ENCODE results near the gene SLC9C1.

Gene SLC9C1

GRCh38 chr3:112260563-112260962, 33.5 kb downstream of the SLC9C1 start:
- Histone ChIP-seq H3K4me2 (ENCODE audit: low read length) (no peak overlapping the region), H4K20me1 (ENCODE audit: insufficient read depth, low read length) (no peaks in the 10 kb centered on the region), H3K79me2 (ENCODE audit: insufficient read depth, low read length) (no peaks in the 10 kb centered on the region), H3F3A (ENCODE audit: insufficient read depth, low read length) (no peaks in the 10 kb centered on the region), H3K9me2 (ENCODE audit: low read depth, low read length) (no peaks in the 10 kb centered on the region), H3K4me3 (ENCODE audit: low read depth, low read length, poor library complexity, severe bottlenecking) (no peak overlapping the region), H2AFZ (ENCODE audit: low read length) (no peak overlapping the region), H3K36me3 (ENCODE audit: insufficient read depth, low read length) (no peaks in the 10 kb centered on the region), H3K27ac (ENCODE audit: low read depth, low read length, poor library complexity, severe bottlenecking) (no peak overlapping the region), H3K4me1 (ENCODE audit: insufficient read depth, low read length, severe bottlenecking) (no peaks in the 10 kb centered on the region), H3K27me3 (ENCODE audit: insufficient read depth, low read length) (no peaks in the 10 kb centered on the region), H3K9ac (ENCODE audit: low read length) (no peak overlapping the region), H3K9me3 (ENCODE audit: low read length) (no peaks in the 10 kb centered on the region)
- TF ChIP-seq, protein P1, sequence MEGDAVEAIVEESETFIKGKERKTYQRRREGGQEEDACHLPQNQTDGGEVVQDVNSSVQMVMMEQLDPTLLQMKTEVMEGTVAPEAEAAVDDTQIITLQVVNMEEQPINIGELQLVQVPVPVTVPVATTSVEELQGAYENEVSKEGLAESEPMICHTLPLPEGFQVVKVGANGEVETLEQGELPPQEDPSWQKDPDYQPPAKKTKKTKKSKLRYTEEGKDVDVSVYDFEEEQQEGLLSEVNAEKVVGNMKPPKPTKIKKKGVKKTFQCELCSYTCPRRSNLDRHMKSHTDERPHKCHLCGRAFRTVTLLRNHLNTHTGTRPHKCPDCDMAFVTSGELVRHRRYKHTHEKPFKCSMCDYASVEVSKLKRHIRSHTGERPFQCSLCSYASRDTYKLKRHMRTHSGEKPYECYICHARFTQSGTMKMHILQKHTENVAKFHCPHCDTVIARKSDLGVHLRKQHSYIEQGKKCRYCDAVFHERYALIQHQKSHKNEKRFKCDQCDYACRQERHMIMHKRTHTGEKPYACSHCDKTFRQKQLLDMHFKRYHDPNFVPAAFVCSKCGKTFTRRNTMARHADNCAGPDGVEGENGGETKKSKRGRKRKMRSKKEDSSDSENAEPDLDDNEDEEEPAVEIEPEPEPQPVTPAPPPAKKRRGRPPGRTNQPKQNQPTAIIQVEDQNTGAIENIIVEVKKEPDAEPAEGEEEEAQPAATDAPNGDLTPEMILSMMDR (IDR thresholded peaks at IDR 0.05; ENCODE audit: low read length), result no peak
- no peak for TF ChIP-seq EZH2 (IDR thresholded peaks at IDR 0.05; ENCODE audit: borderline replicate concordance, low read length)

- H3K9me3 ChIP-seq (ENCODE audit: low read length), result no peaks in the 10 kb centered on the region
- no peak overlapping the region for H3K4me2 ChIP-seq (ENCODE audit: low read length)
- TF ChIP-seq, protein P1 (IDR thresholded peaks at IDR 0.05; ENCODE audit: low read length), result no peak
- TF ChIP-seq EZH2 (IDR thresholded peaks at IDR 0.05; ENCODE audit: borderline replicate concordance, low read length), result no peak
- no peak overlapping the region for H2AFZ ChIP-seq (ENCODE audit: low read length)
- H4K20me1 ChIP-seq (ENCODE audit: insufficient read depth, low read length), result no peaks in the 10 kb centered on the region
- no peak overlapping the region for H3K27ac ChIP-seq (ENCODE audit: low read depth, low read length, poor library complexity, severe bottlenecking)
- no peak overlapping the region for H3K9ac ChIP-seq (ENCODE audit: low read length)
- H3K36me3 ChIP-seq (ENCODE audit: insufficient read depth, low read length), result no peaks in the 10 kb centered on the region
- H3K79me2 ChIP-seq (ENCODE audit: insufficient read depth, low read length), result no peaks in the 10 kb centered on the region
- no peaks in the 10 kb centered on the region for H3K27me3 ChIP-seq (ENCODE audit: insufficient read depth, low read length)
- no peak overlapping the region for H3K4me3 ChIP-seq (ENCODE audit: low read depth, low read length, poor library complexity, severe bottlenecking)
- no peaks in the 10 kb centered on the region for H3F3A ChIP-seq (ENCODE audit: insufficient read depth, low read length)
- H3K9me2 ChIP-seq (ENCODE audit: low read depth, low read length), result no peaks in the 10 kb centered on the region
- no peaks in the 10 kb centered on the region for H3K4me1 ChIP-seq (ENCODE audit: insufficient read depth, low read length, severe bottlenecking)
These were observed 40.6 kb downstream of the SLC9C1 start for GRCh38 chr3:112253301-112253971.

DNA sequence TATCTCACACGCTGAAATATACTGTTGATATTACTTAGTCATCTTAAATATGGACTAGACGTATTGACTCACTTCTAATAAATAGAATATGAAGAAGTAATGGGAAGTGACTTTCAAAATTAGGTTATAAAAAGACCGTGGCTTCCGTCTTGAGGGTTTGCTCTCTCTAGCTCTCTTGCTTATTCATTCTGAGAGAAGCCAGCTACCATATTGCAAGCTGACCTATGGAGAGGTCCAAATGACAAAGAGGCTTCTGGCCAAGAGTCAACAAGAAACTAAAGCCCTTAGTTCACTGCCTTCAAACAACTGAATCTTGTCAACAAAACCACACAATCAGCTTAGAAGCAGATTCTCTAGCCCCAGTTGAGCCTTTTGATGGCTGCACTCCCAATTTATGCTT, 46.1 kb downstream of the SLC9C1 start:
- H3K4me2 ChIP-seq (ENCODE audit: low read length), result no peak overlapping the region

More for the DNA sequence above, 46.1 kb downstream of the SLC9C1 start:
- no peak overlapping the region for H3K27ac ChIP-seq (ENCODE audit: low read depth, low read length, poor library complexity, severe bottlenecking)
- H3K9ac ChIP-seq (ENCODE audit: low read length), result no peak overlapping the region
- TF ChIP-seq, protein P1 (IDR thresholded peaks at IDR 0.05; ENCODE audit: low read length), result no peak
- TF ChIP-seq EZH2 (IDR thresholded peaks at IDR 0.05; ENCODE audit: borderline replicate concordance, low read length), result no peak
- H3K9me3 ChIP-seq (ENCODE audit: low read length), result no peaks in the 10 kb centered on the region
- H3K4me3 ChIP-seq (ENCODE audit: low read depth, low read length, poor library complexity, severe bottlenecking), result no peak overlapping the region
- H3K79me2 ChIP-seq (ENCODE audit: insufficient read depth, low read length), result no peaks in the 10 kb centered on the region
- H3K9me2 ChIP-seq (ENCODE audit: low read depth, low read length), result no peaks in the 10 kb centered on the region
- H3K27me3 ChIP-seq (ENCODE audit: insufficient read depth, low read length), result no peaks in the 10 kb centered on the region
- H3F3A ChIP-seq (ENCODE audit: insufficient read depth, low read length), result no peaks in the 10 kb centered on the region
- peaks cover 13% of the 10 kb centered on the region for H3K4me1 ChIP-seq (ENCODE audit: insufficient read depth, low read length, severe bottlenecking)
- no peaks in the 10 kb centered on the region for H4K20me1 ChIP-seq (ENCODE audit: insufficient read depth, low read length)
- no peak overlapping the region for H2AFZ ChIP-seq (ENCODE audit: low read length)
- H3K36me3 ChIP-seq (ENCODE audit: insufficient read depth, low read length), result no peaks in the 10 kb centered on the region

All from OCI-LY1 (cell line).